Vagina (tissue), 2 donors: ENCODE results near the gene ZNF683. TPM values are rescaled to one million over a fixed set of nuclear protein-coding genes. Genes with fewer than 3 reads are reported as not detected.

Source experiments
- DNase-seq, 2 donors: peaks; one replicate each; pipeline ENCODE4 v3.0.0-alpha.2; 2017; ENCODE audit errors: extremely low spot score in 2 of 2
- H3K27ac ChIP-seq: fragments of 200-600 bp; sonication (generic); one replicate; pipeline ENCODE4 v1.5.1; 2019
- H3K27me3 ChIP-seq: fragments of 200-600 bp; sonication (generic); one replicate; pipeline ENCODE4 v1.5.1; 2019
- H3K36me3 ChIP-seq, 2 donors: fragments of 200-600 bp; sonication (generic); one replicate each; pipeline ENCODE4 v1.5.1; 2017 to 2019
- H3K4me1 ChIP-seq: fragments of 200-600 bp; sonication (generic); one replicate; pipeline ENCODE4 v1.5.1; 2019
- H3K4me3 ChIP-seq, 2 donors: fragments of 200-600 bp; sonication (generic); 1 replicate in 1 of 2; 2 replicates in 1 of 2; pipeline ENCODE4 v1.5.1; 2016 to 2019
- H3K9me3 ChIP-seq: fragments of 200-600 bp; sonication (generic); one replicate; pipeline ENCODE4 v1.5.1; 2019
- POLR2A ChIP-seq, 2 donors: fragments of 450-650 bp; IDR thresholded peaks; one replicate each; pipeline ENCODE4 v1.6.1; 2017; ENCODE audit warnings: antibody characterized with exemption in 2 of 2, mild to moderate bottlenecking in 2 of 2, moderate library complexity in 2 of 2
- POLR2AphosphoS5 ChIP-seq, 2 donors: sonication (generic); formaldehyde crosslinking; IDR thresholded peaks; one replicate each; pipeline ENCODE4 v1.9.0; 2017; ENCODE audit warnings: antibody characterized with exemption in 2 of 2, mild to moderate bottlenecking in 2 of 2, low read depth in 1 of 2; ENCODE audit not compliant: insufficient read depth in 1 of 2
- intact Hi-C: fragments of 100-400 bp; cut with DNase I; formaldehyde crosslinking; loops from one replicate; pipeline ENCODE4 v1.15.1; 2023
- total RNA-seq: library from RNA; depleted of rRNA; stranded (reverse); fragments of >200 nt; gene quantifications from one replicate; pipeline ENCODE4 v1.2.3, GENCODE V29; 2016
- TF ChIP-seq, protein P1 (sequence below), 3 experiments: fragments of 450-650 bp in 2 of 3; fragments of 200-600 bp in 1 of 3; sonication (generic) in 1 of 3; IDR thresholded peaks; one replicate each; pipeline ENCODE4 v1.5.1; 2017 to 2019; ENCODE audit warnings: antibody characterized with exemption in 3 of 3, mild to moderate bottlenecking in 2 of 3, moderate library complexity in 2 of 3

The ZNF683 gene
- total RNA-seq, 1 donor from 2014 or later: not detected

- Histone ChIP-seq H3K36me3 (no peaks in the 10 kb centered on the region), H3K27me3 (no peaks in the 10 kb centered on the region), H3K9me3 (no peaks in the 10 kb centered on the region), H3K4me3 (peak within 1 kb of the TSS in 1 of 2 donors; percentile 40), H3K27ac (peak within 1 kb of the TSS; percentile 68), H3K4me1 (peaks cover 19% of the 10 kb centered on the region)
- no peak for DNase-seq
- intact Hi-C loops: no loop called here
- TF ChIP-seq, protein P1, sequence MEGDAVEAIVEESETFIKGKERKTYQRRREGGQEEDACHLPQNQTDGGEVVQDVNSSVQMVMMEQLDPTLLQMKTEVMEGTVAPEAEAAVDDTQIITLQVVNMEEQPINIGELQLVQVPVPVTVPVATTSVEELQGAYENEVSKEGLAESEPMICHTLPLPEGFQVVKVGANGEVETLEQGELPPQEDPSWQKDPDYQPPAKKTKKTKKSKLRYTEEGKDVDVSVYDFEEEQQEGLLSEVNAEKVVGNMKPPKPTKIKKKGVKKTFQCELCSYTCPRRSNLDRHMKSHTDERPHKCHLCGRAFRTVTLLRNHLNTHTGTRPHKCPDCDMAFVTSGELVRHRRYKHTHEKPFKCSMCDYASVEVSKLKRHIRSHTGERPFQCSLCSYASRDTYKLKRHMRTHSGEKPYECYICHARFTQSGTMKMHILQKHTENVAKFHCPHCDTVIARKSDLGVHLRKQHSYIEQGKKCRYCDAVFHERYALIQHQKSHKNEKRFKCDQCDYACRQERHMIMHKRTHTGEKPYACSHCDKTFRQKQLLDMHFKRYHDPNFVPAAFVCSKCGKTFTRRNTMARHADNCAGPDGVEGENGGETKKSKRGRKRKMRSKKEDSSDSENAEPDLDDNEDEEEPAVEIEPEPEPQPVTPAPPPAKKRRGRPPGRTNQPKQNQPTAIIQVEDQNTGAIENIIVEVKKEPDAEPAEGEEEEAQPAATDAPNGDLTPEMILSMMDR (IDR thresholded peaks at IDR 0.05): no peak
- TF ChIP-seq POLR2AphosphoS5 (IDR thresholded peaks at IDR 0.05; ENCODE audit: insufficient read depth in 1 of 2, low read depth in 1 of 2): peak in 1 of 2 donors; percentile 65
Measured at GRCh38 chr1:26353976-26354820, 18.4 kb downstream of the ZNF683 start, which contains the start of gene CRYBG2. CRYBG2 (minus strand) TSS chr1:26354130; CDS start chr1:26346657, 7,473 bp downstream.

DNA sequence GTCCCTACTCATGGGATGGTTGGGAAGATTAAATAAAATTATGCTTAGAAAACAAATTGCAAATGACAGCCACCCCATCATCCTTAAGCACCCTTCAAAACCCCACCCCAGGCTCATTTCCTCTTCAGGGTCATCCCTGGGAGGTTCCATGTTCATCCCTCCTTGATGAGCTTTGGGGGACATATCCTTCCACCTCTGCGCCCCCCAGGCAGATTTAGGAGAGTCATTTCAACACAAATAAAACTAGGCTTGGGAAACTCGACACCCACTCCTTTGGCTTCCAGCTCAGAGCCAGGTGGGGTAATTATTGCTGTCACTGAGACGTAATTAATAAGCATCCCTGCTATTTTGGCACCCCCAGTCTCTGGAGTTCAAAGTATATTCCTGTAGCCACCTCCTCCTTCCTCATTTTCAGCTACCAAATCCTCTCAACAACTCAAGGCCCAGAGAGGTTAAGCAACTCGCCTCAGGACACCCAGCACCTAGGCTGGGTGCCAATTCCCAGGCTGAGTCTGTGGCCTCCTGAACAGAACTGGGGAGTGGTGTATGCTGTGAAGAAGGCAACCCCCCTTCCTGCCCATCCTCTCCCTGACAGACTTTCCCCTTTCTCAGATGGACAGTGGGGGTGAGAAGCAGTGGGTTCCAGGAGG, 19.2 kb downstream of the ZNF683 start:
- Histone ChIP-seq H3K27me3 (no peaks in the 10 kb centered on the region), H3K9me3 (no peaks in the 10 kb centered on the region), H3K4me1 (peaks cover 19% of the 10 kb centered on the region), H3K36me3 (no peaks in the 10 kb centered on the region), H3K27ac (peak overlapping the region; percentile 68), H3K4me3 (peak overlapping the region in 1 of 2 donors; percentile 40)
- TF ChIP-seq, protein P1 (IDR thresholded peaks at IDR 0.05): no peak
- TF ChIP-seq POLR2A (IDR thresholded peaks at IDR 0.05): no peak
- no peak for TF ChIP-seq POLR2AphosphoS5 (IDR thresholded peaks at IDR 0.05; ENCODE audit: insufficient read depth in 1 of 2, low read depth in 1 of 2)
- intact Hi-C loops: no loop called here
- DNase-seq: no peak

- Histone ChIP-seq H3K27me3 (no peaks in the 10 kb centered on the region), H3K4me3 (peak overlapping the region in 1 of 2 donors; percentile 40), H3K27ac (peak overlapping the region; percentile 68), H3K4me1 (peaks cover 19% of the 10 kb centered on the region), H3K36me3 (no peaks in the 10 kb centered on the region), H3K9me3 (no peaks in the 10 kb centered on the region)
- intact Hi-C loops: no loop called here
- TF ChIP-seq, protein P1 (IDR thresholded peaks at IDR 0.05): no peak
- no peak for TF ChIP-seq POLR2A (IDR thresholded peaks at IDR 0.05)
- no peak for TF ChIP-seq POLR2AphosphoS5 (IDR thresholded peaks at IDR 0.05; ENCODE audit: insufficient read depth in 1 of 2, low read depth in 1 of 2)
- no peak for DNase-seq
Measured at GRCh38 chr1:26352338-26352679, 20.2 kb downstream of the ZNF683 start.

- H3K4me1 ChIP-seq: peaks cover 19% of the 10 kb centered on the region
- H3K27ac ChIP-seq: peak overlapping the region; percentile 68
- intact Hi-C loops: no loop called here
- no peaks in the 10 kb centered on the region for H3K9me3 ChIP-seq
- peak overlapping the region in 1 of 2 donors; percentile 40 for H3K4me3 ChIP-seq
- no peaks in the 10 kb centered on the region for H3K36me3 ChIP-seq
- H3K27me3 ChIP-seq: no peaks in the 10 kb centered on the region
- no peak for DNase-seq
- TF ChIP-seq, protein P1 (IDR thresholded peaks at IDR 0.05): no peak
- TF ChIP-seq POLR2A (IDR thresholded peaks at IDR 0.05) (no peak), POLR2AphosphoS5 (IDR thresholded peaks at IDR 0.05; ENCODE audit: insufficient read depth in 1 of 2, low read depth in 1 of 2) (no peak)
Measured at GRCh38 chr1:26351590-26352337, 20.8 kb downstream of the ZNF683 start.
